Fibroblast of lung (primary cell): ENCODE results near the gene IL20RA. TPM values are rescaled to one million over a fixed set of nuclear protein-coding genes. Genes with fewer than 3 reads are reported as not detected.

Experiments used
- DNase-seq, 2 donors: peaks; one replicate each; pipeline versions ENCODE4 v3.0.0 to v3.0.0-alpha.2; 2010; ENCODE audit warnings: low read depth in 2 of 2
- H2AFZ ChIP-seq: 2 replicates; pipeline ENCODE4 v1.5.1; 2012; ENCODE audit warnings: low read length, control low read depth, inconsistent platforms
- H3K27ac ChIP-seq: 2 replicates; pipeline ENCODE4 v1.5.1; 2011; ENCODE audit warnings: low read length, control low read depth; ENCODE audit not compliant: insufficient read depth
- H3K27me3 ChIP-seq: 2 replicates; pipeline ENCODE4 v1.5.1; 2011; ENCODE audit warnings: mild to moderate bottlenecking, low read length; ENCODE audit not compliant: control insufficient read depth, insufficient read depth
- H3K36me3 ChIP-seq: 2 replicates; pipeline ENCODE4 v1.5.1; 2011; ENCODE audit warnings: low read length; ENCODE audit not compliant: control insufficient read depth, insufficient read depth
- H3K4me1 ChIP-seq: 2 replicates; pipeline ENCODE4 v1.5.1; 2011; ENCODE audit warnings: low read length; ENCODE audit not compliant: control insufficient read depth, insufficient read depth; ENCODE audit errors: extremely low read depth
- H3K4me2 ChIP-seq: 2 replicates; pipeline ENCODE4 v1.5.1; 2011; ENCODE audit warnings: low read length, control low read depth; ENCODE audit not compliant: insufficient read depth; ENCODE audit errors: extremely low read depth
- H3K4me3 ChIP-seq, 4 experiments: fragments of 200-600 bp in 1 of 4; sonication (generic) in 1 of 4; replicated peaks in 1 of 4; 2 replicates each; pipeline ENCODE4 v1.5.1; 2011 to 2016; ENCODE audit warnings: low read length in 4 of 4, low read depth in 3 of 4, mild to moderate bottlenecking in 3 of 4, control low read depth in 2 of 4, inconsistent platforms in 1 of 4, mixed read lengths in 1 of 4; ENCODE audit not compliant: insufficient read depth in 1 of 4; ENCODE audit errors: control extremely low read depth in 1 of 4
- H3K79me2 ChIP-seq: 2 replicates; pipeline ENCODE4 v1.5.1; 2012; ENCODE audit warnings: mild to moderate bottlenecking, low read length, inconsistent platforms; ENCODE audit not compliant: control insufficient read depth, insufficient read depth
- H3K9ac ChIP-seq: 2 replicates; pipeline ENCODE4 v1.5.1; 2011; ENCODE audit warnings: mild to moderate bottlenecking, low read length, control low read depth; ENCODE audit not compliant: insufficient read depth
- H3K9me3 ChIP-seq: 2 replicates; pipeline ENCODE4 v1.5.1; 2012; ENCODE audit warnings: low read depth, low read length; ENCODE audit not compliant: control insufficient read depth, insufficient read depth
- H4K20me1 ChIP-seq: 2 replicates; pipeline ENCODE4 v1.5.1; 2011; ENCODE audit warnings: low read length; ENCODE audit not compliant: control insufficient read depth, insufficient read depth; ENCODE audit errors: extremely low read depth
- EZH2 ChIP-seq: IDR thresholded peaks from 2 replicates; pipeline ENCODE4 v1.5.1; 2012; ENCODE audit warnings: low read length, control low read depth, mild to moderate bottlenecking; ENCODE audit errors: missing control alignments
- polyA plus RNA-seq, 2 donors: library from polyadenylated mRNA; depleted of rRNA in 1 of 2; stranded (reverse) in 1 of 2; unstranded in 1 of 2; fragments of >200 nt; gene quantifications; 2 replicates each; pipeline ENCODE4 v1.2.1, GENCODE V29; 2011 to 2012; ENCODE audit warnings: missing spikeins in 1 of 2
- total RNA-seq: library from RNA; depleted of rRNA; stranded (reverse); fragments of >200 nt; gene quantifications from 2 replicates; pipeline ENCODE4 v1.2.1, GENCODE V29; 2014
- TF ChIP-seq, protein P1 (sequence below), 2 donors: IDR thresholded peaks in 1 of 2; conservative IDR thresholded peaks in 1 of 2; 1 replicate in 1 of 2; 2 replicates in 1 of 2; pipeline ENCODE4 v1.5.1; 2011 to 2012; ENCODE audit warnings: low read length in 2 of 2, control low read depth in 1 of 2, inconsistent platforms in 1 of 2, low read depth in 1 of 2, mild to moderate bottlenecking in 1 of 2

The IL20RA gene
- total and polyA plus RNA-seq, 2 donors (not counting 1 experiment from before 2014, with no cell fraction given), result 0.10 to 0.33 TPM

GRCh38 chr6:137040393-137040792 lies 4.4 kb downstream of the IL20RA start:
- no peak overlapping the region for H3K4me3 ChIP-seq

DNA sequence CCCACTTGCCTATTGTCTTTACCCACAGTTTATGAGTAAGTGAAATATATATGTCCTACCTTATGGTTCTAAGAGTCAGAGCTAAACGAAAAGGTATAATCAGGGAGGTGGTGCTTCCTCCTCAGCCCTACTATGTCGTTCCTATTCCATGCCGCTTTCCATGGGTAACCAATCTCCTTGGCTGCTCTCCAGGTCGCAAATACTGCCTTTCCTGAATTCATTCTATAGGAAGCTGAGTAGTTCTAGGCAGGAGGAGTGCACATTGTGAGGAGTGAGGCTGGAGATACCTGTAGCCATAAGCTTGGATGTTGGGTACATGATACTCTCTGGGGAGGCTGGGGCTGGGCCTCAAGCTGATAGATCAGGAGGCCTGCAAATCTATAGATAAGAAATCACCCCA lies 5.8 kb downstream of the IL20RA start:
- DNase-seq, result no peak
- no peak for TF ChIP-seq EZH2
- H3K27me3 ChIP-seq, result no peaks in the 10 kb centered on the region
- no peak overlapping the region for H3K4me2 ChIP-seq
- H3K79me2 ChIP-seq, result no peaks in the 10 kb centered on the region
- no peak overlapping the region for H3K4me3 ChIP-seq
- H2AFZ ChIP-seq, result no peak overlapping the region
- no peaks in the 10 kb centered on the region for H3K9me3 ChIP-seq
- no peaks in the 10 kb centered on the region for H4K20me1 ChIP-seq
- no peak overlapping the region for H3K27ac ChIP-seq
- no peaks in the 10 kb centered on the region for H3K36me3 ChIP-seq
- no peak overlapping the region for H3K9ac ChIP-seq
- H3K4me1 ChIP-seq, result no peaks in the 10 kb centered on the region

More at GRCh38 chr6:137040393-137040792, 4.4 kb downstream of the IL20RA start:
- TF ChIP-seq, protein P1, sequence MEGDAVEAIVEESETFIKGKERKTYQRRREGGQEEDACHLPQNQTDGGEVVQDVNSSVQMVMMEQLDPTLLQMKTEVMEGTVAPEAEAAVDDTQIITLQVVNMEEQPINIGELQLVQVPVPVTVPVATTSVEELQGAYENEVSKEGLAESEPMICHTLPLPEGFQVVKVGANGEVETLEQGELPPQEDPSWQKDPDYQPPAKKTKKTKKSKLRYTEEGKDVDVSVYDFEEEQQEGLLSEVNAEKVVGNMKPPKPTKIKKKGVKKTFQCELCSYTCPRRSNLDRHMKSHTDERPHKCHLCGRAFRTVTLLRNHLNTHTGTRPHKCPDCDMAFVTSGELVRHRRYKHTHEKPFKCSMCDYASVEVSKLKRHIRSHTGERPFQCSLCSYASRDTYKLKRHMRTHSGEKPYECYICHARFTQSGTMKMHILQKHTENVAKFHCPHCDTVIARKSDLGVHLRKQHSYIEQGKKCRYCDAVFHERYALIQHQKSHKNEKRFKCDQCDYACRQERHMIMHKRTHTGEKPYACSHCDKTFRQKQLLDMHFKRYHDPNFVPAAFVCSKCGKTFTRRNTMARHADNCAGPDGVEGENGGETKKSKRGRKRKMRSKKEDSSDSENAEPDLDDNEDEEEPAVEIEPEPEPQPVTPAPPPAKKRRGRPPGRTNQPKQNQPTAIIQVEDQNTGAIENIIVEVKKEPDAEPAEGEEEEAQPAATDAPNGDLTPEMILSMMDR (conservative IDR thresholded peaks at IDR 0.05 in 1 of 2, IDR thresholded peaks at IDR 0.05 in 1 of 2; ENCODE audit: low read depth in 1 of 2, low read length in 2 of 2), result no peak
- TF ChIP-seq EZH2, result no peak
- no peaks in the 10 kb centered on the region for H3K79me2 ChIP-seq
- no peak for DNase-seq
- H2AFZ ChIP-seq, result no peak overlapping the region
- no peaks in the 10 kb centered on the region for H3K4me1 ChIP-seq
- no peak overlapping the region for H3K27ac ChIP-seq
- no peak overlapping the region for H3K4me2 ChIP-seq
- H4K20me1 ChIP-seq, result no peaks in the 10 kb centered on the region
- no peaks in the 10 kb centered on the region for H3K27me3 ChIP-seq
- H3K9ac ChIP-seq, result no peak overlapping the region
- H3K36me3 ChIP-seq, result no peaks in the 10 kb centered on the region
- H3K9me3 ChIP-seq, result no peaks in the 10 kb centered on the region

DNA sequence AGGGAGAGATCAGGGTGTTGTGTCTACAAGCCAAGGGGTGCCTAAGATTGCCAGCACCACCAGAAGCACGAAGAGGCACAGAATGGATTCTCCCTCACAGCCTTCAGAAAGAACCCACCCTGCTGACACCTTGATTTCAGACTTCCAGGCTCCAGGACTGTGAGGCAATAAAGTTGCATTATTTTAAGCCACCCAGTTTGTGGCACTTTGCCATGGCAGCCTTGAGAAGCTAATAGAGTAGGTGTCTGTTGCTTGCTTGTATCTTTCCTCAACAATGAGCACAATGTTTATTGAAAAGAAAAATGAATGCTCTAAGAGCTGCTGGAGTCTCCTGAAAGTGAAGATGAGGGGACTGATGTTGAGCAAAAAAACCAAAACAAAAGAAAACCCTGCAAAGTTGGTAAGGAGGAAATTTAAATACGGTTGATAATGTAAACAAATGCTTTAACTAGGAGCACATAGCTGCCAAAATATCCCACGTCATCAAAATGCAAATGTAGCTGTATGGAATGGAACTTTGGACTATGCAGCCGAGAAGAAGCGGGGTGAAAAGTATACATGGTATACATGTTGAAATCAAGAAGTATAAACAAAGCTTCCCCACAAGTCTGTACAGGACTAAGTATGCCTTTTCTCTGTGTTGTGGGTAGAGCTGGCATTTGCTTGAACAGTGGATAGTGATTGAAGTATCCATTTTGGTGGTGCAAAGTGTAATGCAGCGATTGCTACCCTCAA lies 8.0 kb downstream of the IL20RA start:
- Histone ChIP-seq H3K4me3 (no peak overlapping the region), H2AFZ (no peak overlapping the region), H3K36me3 (no peaks in the 10 kb centered on the region), H3K27me3 (no peaks in the 10 kb centered on the region), H3K4me1 (no peaks in the 10 kb centered on the region), H3K9ac (no peak overlapping the region), H4K20me1 (no peaks in the 10 kb centered on the region), H3K9me3 (no peaks in the 10 kb centered on the region), H3K4me2 (no peak overlapping the region), H3K27ac (no peak overlapping the region), H3K79me2 (no peaks in the 10 kb centered on the region)
- peak in 1 of 2 donors; percentile 22 for DNase-seq
- no peak for TF ChIP-seq EZH2
- TF ChIP-seq, protein P1 (conservative IDR thresholded peaks at IDR 0.05 in 1 of 2, IDR thresholded peaks at IDR 0.05 in 1 of 2; ENCODE audit: low read depth in 1 of 2, low read length in 2 of 2), result no peak
